CD4-positive, alpha-beta T cell treated with Interleukin-6 at 100 ng/mL for 8 hours (primary cell): Measurements from ENCODE around the gene FAM76B.

Experiments used
- DNase-seq: peaks from one replicate; pipeline ENCODE4 v3.0.0-alpha.2; 2020; ENCODE audit warnings: mixed read lengths, low spot score

Gene FAM76B

DNA sequence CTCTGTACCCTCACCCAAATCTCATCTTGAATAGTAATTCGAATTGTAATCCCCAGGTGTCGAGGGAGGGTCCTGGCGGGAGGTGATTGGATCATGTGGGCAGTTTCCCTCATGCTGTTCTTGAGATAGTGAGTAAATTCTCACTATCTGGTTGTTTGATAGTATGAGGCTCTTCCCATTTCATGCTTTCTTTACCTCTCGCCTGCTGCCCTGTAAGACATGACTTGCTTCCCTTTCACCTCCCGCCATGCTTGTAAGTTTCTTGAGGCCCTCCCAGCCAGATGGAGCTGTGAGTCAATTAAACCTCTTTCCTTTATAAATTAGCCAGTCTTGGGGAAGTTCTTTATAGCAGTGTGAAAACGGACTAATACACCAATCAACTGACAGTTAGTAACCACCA, 60.1 kb downstream of the FAM76B start:
- no peak for DNase-seq

GRCh38 chr11:95728790-95729189, 60.8 kb downstream of the FAM76B start:
- no peak for DNase-seq

DNA sequence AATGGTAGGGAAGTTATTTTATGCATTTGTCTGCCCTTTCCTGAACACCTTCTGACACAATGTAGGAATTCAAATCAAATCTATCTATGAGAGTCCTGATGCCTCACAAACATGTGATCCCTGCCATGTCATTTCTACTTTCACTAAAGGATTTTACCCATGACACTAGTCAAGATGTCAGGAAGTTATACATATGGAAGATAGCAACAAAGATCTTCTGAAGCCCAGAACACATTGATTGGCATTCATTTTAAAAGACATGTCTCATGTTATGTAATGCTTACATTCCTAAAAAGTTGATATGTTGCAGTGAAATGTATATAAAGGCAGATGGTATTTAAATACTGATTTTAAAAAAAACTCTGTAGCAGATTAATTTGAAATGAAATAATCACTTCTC, 61.5 kb downstream of the FAM76B start:
- no peak for DNase-seq

DNA sequence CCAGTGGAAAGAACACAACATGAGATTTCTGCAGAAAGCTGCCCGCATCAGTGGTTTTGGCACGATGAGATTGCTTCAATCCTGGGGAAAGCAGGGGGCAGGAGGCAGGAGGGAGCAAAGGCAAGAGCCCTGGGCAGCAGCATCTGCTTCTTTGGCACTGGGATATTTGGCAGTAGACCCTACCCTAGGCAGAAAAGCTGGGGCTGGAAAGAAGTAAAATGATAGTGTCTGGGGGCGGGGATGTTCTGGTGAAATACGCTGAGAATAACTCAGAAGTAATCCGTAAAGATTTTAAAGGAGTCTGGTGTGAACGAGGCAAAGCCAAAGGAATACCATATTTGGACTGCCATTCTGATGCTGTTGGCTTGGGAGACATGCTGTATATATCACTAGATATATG, 62.0 kb downstream of the FAM76B start:
- no peak for DNase-seq

DNA sequence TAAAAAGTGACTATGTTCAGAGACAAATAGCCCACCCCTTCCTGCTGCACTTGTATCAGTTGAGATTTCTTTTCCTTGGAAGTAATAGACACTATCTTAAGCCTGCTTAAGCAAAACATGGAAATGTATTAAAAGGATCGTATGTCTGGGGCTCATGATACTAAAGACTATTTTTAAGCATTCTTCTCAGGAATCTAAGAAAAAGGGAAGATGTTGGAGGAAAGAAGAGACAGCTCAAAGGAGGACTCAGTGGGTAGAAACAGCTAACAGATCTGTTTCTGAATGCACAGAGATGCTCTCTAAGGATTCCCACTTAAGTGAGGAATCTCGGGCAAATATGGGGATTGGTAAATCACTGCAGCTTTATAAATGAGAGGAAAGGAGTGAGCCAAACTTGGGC, 62.5 kb downstream of the FAM76B start:
- DNase-seq, result no peak

GRCh38 chr11:95725196-95725595, 64.4 kb downstream of the FAM76B start:
- no peak for DNase-seq

GRCh38 chr11:95723361-95723942, 66.1 kb downstream of the FAM76B start:
- DNase-seq, result no peak

DNA sequence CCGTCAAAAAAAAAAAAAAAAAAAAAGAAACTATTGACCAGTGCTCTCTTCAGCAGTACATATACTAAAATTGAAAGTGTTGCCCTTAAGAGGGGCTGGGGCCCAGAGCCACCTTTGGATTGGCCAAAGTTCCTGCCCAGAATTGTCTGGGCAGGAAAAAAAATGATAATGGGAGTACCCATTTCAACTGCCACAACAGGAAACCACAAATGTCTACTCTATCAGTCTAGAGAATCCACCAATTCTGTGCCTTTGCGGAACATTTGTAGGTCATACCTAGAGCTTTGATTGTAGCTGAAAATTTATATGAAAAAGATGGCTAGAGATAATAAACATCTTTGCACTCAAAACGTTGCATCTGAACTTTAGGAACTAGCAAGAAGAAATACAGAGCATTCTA, 69.4 kb downstream of the FAM76B start:
- no peak for DNase-seq
